ENCODE results near the gene CDH22. TPM values are rescaled to one million over a fixed set of nuclear protein-coding genes. Genes with fewer than 3 reads are reported as not detected.

Gene CDH22
- total RNA-seq, 1 donor from 2014 or later = not detected

GRCh38 chr20:46139908-46140482, 168.3 kb downstream of the CDH22 start:
- H3K27ac ChIP-seq = no peak overlapping the region
- intact Hi-C loops (cut with DNase I) = no loop called here
- no peaks in the 10 kb centered on the region for H3K27me3 ChIP-seq
- no peak for TF ChIP-seq CTCF (IDR thresholded peaks at IDR 0.05)
- no peak for DNase-seq (ENCODE audit: low spot score in 2 of 2)
- no peaks in the 10 kb centered on the region for H3K9me3 ChIP-seq
- H3K4me1 ChIP-seq = no peaks in the 10 kb centered on the region
- H3K4me3 ChIP-seq = no peak overlapping the region
- no peaks in the 10 kb centered on the region for H3K36me3 ChIP-seq

- no peaks in the 10 kb centered on the region for H3K27me3 ChIP-seq
- H3K36me3 ChIP-seq = no peaks in the 10 kb centered on the region
- TF ChIP-seq CTCF (IDR thresholded peaks at IDR 0.05) = no peak
- H3K4me1 ChIP-seq = no peaks in the 10 kb centered on the region
- no peak overlapping the region for H3K4me3 ChIP-seq
- intact Hi-C loops (cut with DNase I) = no loop called here
- no peaks in the 10 kb centered on the region for H3K9me3 ChIP-seq
- no peak for DNase-seq (ENCODE audit: low spot score in 2 of 2)
- H3K27ac ChIP-seq = no peak overlapping the region
Observed at GRCh38 chr20:46139266-46139889, 168.9 kb downstream of the CDH22 start.

- Histone ChIP-seq H3K27ac (no peak overlapping the region), H3K4me1 (peaks cover 0 to 2% of the 10 kb centered on the region in 2 donors), H3K36me3 (no peaks in the 10 kb centered on the region), H3K4me3 (no peak overlapping the region), H3K27me3 (no peaks in the 10 kb centered on the region), H3K9me3 (no peaks in the 10 kb centered on the region)
- intact Hi-C loops (cut with DNase I) = no loop called here
- TF ChIP-seq CTCF (IDR thresholded peaks at IDR 0.05) = no peak
- no peak for DNase-seq (ENCODE audit: low spot score in 2 of 2)
Observed at GRCh38 chr20:46137816-46138215, 170.5 kb downstream of the CDH22 start.

GRCh38 chr20:46135856-46136633, 172.3 kb downstream of the CDH22 start:
- Histone ChIP-seq H3K27ac (no peak overlapping the region), H3K4me1 (peaks cover 0 to 12% of the 10 kb centered on the region in 2 donors), H3K36me3 (no peaks in the 10 kb centered on the region), H3K4me3 (no peak overlapping the region), H3K9me3 (no peaks in the 10 kb centered on the region), H3K27me3 (no peaks in the 10 kb centered on the region)
- TF ChIP-seq CTCF (IDR thresholded peaks at IDR 0.05) = no peak
- DNase-seq (ENCODE audit: low spot score in 2 of 2) = no peak
- intact Hi-C loops (cut with DNase I) = no loop called here

GRCh38 chr20:46134716-46135115, 173.6 kb downstream of the CDH22 start:
- Histone ChIP-seq H3K27me3 (no peaks in the 10 kb centered on the region), H3K4me1 (peaks cover 0 to 14% of the 10 kb centered on the region in 2 donors), H3K4me3 (no peak overlapping the region), H3K36me3 (no peaks in the 10 kb centered on the region), H3K27ac (no peak overlapping the region), H3K9me3 (no peaks in the 10 kb centered on the region)
- TF ChIP-seq CTCF (IDR thresholded peaks at IDR 0.05) = no peak
- intact Hi-C loops (cut with DNase I) = no loop called here
- DNase-seq (ENCODE audit: low spot score in 2 of 2) = no peak

Data from ascending aorta (tissue), 2 donors.